Right cardiac atrium (tissue), 5 donors: ENCODE measurements around the gene KLLN. TPM values are rescaled to one million over a fixed set of nuclear protein-coding genes. Genes with fewer than 3 reads are reported as not detected.
A peak's percentile ranks its signal among the peaks of the same experiment; 100 is the strongest.
"Not testable (repeated sequence)": the region's sequence is repeated elsewhere in the genome, so short reads cannot be mapped to it uniquely, and the experiment has no call there.

Source experiments
- ATAC-seq, 2 donors: fragments of 200-7000 bp; cut with Tn5 transposase; one replicate each; pipeline versions ENCODE4 v1.8.0 to v1.9.1; 2020; ENCODE audit warnings: moderate library complexity in 2 of 2, mild to moderate bottlenecking in 1 of 2
- DNase-seq, 3 donors: peaks; one replicate each; pipeline ENCODE4 v3.0.0-alpha.2; 2020
- H3K27ac ChIP-seq: one replicate; pipeline ENCODE4 v1.5.1; 2013; ENCODE audit warnings: mild to moderate bottlenecking, low read length, control low read depth, moderate library complexity
- H3K27me3 ChIP-seq: one replicate; pipeline ENCODE4 v1.6.1; 2013; ENCODE audit not compliant: control insufficient read depth, insufficient read depth
- H3K4me1 ChIP-seq: one replicate; pipeline ENCODE4 v1.6.1; 2013; ENCODE audit warnings: low read length; ENCODE audit not compliant: control insufficient read depth, insufficient read depth
- H3K4me3 ChIP-seq: one replicate; pipeline ENCODE4 v1.5.1; 2013; ENCODE audit warnings: low read length, control low read depth
- H3K9me3 ChIP-seq: one replicate; pipeline ENCODE4 v1.6.1; 2013; ENCODE audit warnings: low read length; ENCODE audit not compliant: control insufficient read depth
- WGBS: extraction: QIAGEN DNeasy Blood & Tissue Kit; methylation state at CpG from one replicate; pipeline ENCODE4 v1.1.7; 2013; 5-methylcytosine and 5-hydroxymethylcytosine counted together
- intact Hi-C, 4 donors: fragments of 100-400 bp; cut with DNase I; formaldehyde crosslinking; loops; one replicate each; pipeline versions ENCODE4 v1.11.0 to v1.14.0; 2022 to 2023
- polyA plus RNA-seq: library from polyadenylated mRNA; stranded (reverse); fragments of 200-250 nt; gene quantifications from one replicate; pipeline ENCODE4 v1.2.3, GENCODE V29; 2013
- total RNA-seq, 4 donors: library from RNA; stranded (reverse); fragmentation: NEBNext Ultra II Directional; extraction: Animal tissue kit (Norgen Biotek cat#: 25700); gene quantifications; one replicate each; pipeline ENCODE4 v1.2.1, GENCODE V29; 2021
- donor health status: healthy with polysubstance abuse.
- donor health status: DM: no; HTN: yes; CAD: no.
- donor health status: DM: no; HTN: no; CAD: no.
- donor health status: DM: no; HTN: yes; CAD: no; lungs with severe emphysema.
- donor health status: DM: yes; HTN: yes; CAD: no.

Gene KLLN
- total and polyA plus RNA-seq, 5 donors = 0.29 to 0.93 (median 0.46) TPM

DNA sequence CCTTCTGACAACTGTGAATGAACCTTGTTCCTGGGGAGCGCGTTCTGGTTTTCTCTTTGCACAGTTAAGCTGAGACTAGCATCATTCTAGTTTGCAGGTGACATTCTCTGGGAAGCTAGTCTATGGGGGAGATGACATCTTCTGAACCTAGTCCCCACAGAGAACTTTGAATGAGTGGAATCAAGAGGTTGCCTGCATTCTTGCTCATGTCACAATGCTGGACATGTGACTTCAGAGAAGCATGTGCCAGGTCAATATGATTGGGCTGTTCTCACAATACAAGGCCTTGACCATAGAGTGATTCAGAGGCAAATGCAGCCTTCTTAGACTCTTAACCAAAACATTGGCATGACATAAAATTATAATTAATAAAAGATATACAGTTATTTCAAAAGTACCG lies 22.1 kb downstream of the KLLN start:
- Histone ChIP-seq H3K4me1 (no peaks in the 10 kb centered on the region), H3K9me3 (no peaks in the 10 kb centered on the region), H3K27me3 (no peaks in the 10 kb centered on the region), H3K27ac (no peak overlapping the region), H3K4me3 (no peak overlapping the region)
- no peak for DNase-seq
- ATAC-seq = no peak
- intact Hi-C loops = no loop called here
- WGBS = 96% methylated on average over 3 of the region's 3 CpGs

DNA sequence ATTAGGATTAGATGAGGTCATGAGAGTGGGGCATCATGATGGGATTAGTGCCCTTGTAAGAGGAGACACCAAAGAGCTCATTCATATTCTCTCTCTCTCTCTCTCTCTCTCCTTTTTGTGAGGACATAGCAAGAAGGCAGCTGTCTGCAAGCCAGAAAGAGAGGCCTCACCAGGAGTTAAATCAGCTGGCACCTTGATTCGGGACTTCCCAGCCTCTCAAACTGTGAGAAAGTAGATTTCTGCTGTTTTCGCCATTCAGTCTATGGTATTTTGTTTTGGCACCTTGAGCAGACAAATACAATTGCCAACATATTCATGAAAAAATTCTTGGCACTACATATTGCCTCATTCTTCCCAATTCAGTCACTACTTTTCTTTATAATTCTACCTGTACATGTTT lies 24.7 kb downstream of the KLLN start:
- DNase-seq = peak in 1 of 3 donors; percentile 14
- no peak for ATAC-seq
- no peaks in the 10 kb centered on the region for H3K4me1 ChIP-seq
- no peaks in the 10 kb centered on the region for H3K27me3 ChIP-seq
- no peak overlapping the region for H3K27ac ChIP-seq
- intact Hi-C loops = no loop called here
- WGBS = 83% methylated on average over 2 of the region's 2 CpGs
- no peaks in the 10 kb centered on the region for H3K9me3 ChIP-seq
- no peak overlapping the region for H3K4me3 ChIP-seq

DNA sequence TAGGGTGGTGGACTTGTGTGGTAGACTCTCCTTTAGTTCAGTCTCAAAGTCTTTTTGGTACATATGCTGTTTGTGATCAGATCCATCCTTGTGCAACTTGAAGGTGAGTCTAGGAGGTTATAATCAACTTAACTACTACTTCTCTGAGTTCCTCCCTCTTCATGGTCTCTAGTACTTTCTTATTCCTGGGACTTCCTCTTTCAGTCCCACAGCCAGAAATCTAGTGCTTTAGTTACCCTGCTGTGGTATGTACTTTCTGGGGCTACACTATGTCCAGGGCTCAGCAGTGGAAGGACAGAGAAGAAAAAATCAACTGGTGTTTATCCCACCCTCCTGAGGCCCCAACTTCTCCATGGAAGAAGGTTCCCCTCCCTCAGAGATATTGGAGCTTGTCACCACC lies 25.9 kb downstream of the KLLN start:
- Histone ChIP-seq H3K4me3 (no peak overlapping the region), H3K4me1 (no peaks in the 10 kb centered on the region), H3K27ac (no peak overlapping the region), H3K9me3 (no peaks in the 10 kb centered on the region), H3K27me3 (no peaks in the 10 kb centered on the region)
- DNase-seq (no peak), ATAC-seq (no peak)
- intact Hi-C loops = no loop called here

DNA sequence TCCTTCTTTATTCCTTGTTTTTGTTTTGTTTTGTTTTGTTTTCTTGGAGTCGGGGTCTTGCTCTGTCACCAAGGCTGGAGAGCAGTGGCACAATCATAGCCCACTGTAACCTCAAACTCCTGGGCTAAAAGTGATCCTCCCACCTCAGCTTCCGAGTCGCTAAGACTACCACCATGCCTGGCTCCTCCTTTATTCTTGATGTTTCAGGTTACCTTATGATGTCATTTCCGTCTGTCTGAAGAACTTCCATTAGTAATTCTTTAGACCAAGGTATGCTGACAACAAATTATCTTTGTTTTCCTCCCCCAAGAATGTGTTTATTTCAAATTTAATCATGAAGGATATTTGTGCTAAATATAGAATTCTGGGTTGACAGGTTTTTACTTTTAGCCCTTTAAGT lies 27.2 kb downstream of the KLLN start:
- intact Hi-C loops = no loop called here
- no peak for DNase-seq
- no peak for ATAC-seq
- H3K9me3 ChIP-seq = no peaks in the 10 kb centered on the region
- WGBS = 90% methylated on average over 4 of the region's 4 CpGs
- no peaks in the 10 kb centered on the region for H3K4me1 ChIP-seq
- H3K27ac ChIP-seq = no peak overlapping the region
- H3K27me3 ChIP-seq = no peaks in the 10 kb centered on the region
- H3K4me3 ChIP-seq = no peak overlapping the region

DNA sequence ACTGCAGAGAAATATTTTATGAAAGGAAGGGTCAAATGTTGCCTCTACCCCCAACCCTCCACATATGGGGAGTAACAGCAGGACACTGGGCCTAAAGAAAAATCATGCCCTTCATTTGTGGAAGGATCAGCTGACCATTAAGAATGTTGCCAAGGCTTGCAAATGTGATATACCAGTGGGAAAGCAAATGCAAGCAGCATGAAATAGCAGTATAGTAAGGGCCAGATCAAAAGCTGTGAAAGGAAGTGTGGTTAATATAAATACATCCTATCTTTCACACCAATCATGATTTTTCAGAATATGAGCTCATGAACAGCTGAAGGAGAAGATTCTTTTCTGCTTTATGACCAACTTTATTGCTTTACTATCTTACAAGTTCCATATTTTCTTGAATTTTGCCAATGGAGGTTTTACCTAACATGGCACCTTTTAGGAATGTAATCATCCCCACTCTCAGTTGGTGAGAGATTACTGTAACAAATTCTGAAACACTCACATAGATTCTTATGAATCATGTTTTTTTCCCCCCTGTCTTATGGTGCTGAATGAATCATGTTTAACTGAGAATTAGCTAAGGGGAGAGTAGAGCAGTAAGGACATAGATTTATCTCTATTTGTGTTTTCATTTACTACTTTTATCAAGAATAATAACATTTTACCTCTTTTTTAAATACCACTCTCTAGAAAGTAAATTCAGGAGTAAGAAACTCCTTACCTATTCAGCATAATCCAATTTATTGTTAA lies 33.2 kb downstream of the KLLN start:
- intact Hi-C loops = no loop called here
- Histone ChIP-seq H3K4me3 (no peak overlapping the region), H3K9me3 (no peaks in the 10 kb centered on the region), H3K27me3 (no peaks in the 10 kb centered on the region), H3K4me1 (no peaks in the 10 kb centered on the region), H3K27ac (no peak overlapping the region)
- ATAC-seq (no peak), DNase-seq (no peak)

DNA sequence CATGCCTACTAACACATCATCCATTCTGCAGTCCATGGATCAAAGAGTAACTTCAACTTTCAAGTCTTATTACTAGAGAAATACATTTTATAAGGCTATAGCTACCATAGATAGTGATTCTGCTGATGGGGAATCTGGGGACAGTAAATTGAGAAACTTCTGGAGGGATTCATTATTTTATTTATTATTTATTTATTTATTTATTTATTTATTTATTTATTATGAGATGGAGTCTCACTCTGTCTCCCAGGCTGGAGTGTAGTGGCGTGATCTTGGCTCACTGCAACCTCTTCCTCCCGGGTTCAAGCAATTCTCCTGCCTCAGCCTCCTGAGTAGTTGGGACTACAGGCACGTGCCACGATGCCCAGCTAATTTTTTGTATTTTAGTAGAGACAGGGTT lies 34.3 kb downstream of the KLLN start:
- H3K27ac ChIP-seq, intact Hi-C loops, H3K9me3 ChIP-seq, DNase-seq, H3K27me3 ChIP-seq, H3K4me1 ChIP-seq, H3K4me3 ChIP-seq, ATAC-seq: not testable (repeated sequence)
- WGBS = 92% methylated on average over 4 of the region's 4 CpGs

DNA sequence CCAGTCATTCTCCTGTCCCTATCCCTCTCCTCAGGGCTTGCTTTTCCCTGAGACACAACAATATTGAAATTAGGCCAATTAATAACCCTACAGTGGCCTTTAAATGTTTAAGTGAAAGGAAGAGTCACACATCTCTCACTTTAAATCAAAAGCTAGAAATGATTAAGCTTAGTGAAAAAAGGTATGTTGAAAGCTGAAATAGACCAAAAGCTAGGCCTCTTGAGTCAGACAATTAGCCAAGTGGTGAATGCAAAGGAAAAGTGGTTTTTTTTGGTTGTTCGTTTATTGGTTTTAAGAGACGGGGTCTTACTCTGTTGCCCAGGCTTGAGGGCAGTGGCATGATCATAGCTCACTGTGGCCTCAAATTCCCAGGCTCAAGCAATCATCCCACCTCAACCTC lies 35.7 kb downstream of the KLLN start:
- Histone ChIP-seq H3K27ac (no peak overlapping the region), H3K27me3 (no peaks in the 10 kb centered on the region), H3K4me1 (no peaks in the 10 kb centered on the region), H3K9me3 (no peaks in the 10 kb centered on the region), H3K4me3 (no peak overlapping the region)
- WGBS = 93% methylated on average over 2 of the region's 2 CpGs
- no peak for ATAC-seq
- intact Hi-C loops = no loop called here
- DNase-seq = no peak

DNA sequence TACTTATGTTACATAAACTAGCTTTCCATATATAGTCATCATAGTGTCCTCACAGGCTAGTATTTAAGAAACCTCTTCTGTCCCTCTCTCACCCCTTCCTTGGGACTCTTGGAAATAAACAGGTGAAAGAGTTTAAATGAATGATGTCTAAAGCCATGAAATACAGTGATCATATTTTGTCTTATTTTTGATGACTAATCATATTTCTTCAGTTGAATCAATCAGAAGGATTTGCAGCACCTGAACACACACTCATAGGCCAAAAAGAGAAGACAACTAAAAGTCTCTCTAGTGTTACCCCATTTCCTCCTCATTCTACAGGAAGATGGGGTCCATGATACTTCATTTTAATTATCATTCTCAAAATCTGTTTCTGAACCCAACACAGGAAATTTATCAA lies 36.7 kb downstream of the KLLN start:
- no peaks in the 10 kb centered on the region for H3K4me1 ChIP-seq
- ATAC-seq (no peak), DNase-seq (no peak)
- intact Hi-C loops = no loop called here
- no peaks in the 10 kb centered on the region for H3K27me3 ChIP-seq
- no peak overlapping the region for H3K27ac ChIP-seq
- H3K4me3 ChIP-seq = no peak overlapping the region
- H3K9me3 ChIP-seq = no peaks in the 10 kb centered on the region

DNA sequence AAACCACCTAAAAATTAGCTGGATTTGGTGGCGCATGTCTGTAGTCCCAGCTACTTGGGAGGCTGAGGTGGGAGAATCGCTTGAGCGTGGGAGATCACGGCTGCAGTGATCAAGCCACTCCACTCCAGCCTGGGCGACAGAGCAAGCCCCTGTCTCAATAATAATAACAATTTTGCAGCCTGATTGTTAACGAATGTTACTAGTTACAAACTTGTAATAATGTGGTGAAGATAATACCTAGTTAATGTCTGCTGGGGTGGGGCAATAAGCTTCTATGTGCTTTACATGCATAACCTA lies 44.1 kb downstream of the KLLN start:
- ATAC-seq (no peak), DNase-seq (no peak)
- 94% methylated on average over 6 of the region's 6 CpGs for WGBS
- H3K27me3 ChIP-seq = no peaks in the 10 kb centered on the region
- intact Hi-C loops = no loop called here
- no peak overlapping the region for H3K27ac ChIP-seq
- H3K4me3 ChIP-seq = no peak overlapping the region
- no peaks in the 10 kb centered on the region for H3K4me1 ChIP-seq
- no peaks in the 10 kb centered on the region for H3K9me3 ChIP-seq

DNA sequence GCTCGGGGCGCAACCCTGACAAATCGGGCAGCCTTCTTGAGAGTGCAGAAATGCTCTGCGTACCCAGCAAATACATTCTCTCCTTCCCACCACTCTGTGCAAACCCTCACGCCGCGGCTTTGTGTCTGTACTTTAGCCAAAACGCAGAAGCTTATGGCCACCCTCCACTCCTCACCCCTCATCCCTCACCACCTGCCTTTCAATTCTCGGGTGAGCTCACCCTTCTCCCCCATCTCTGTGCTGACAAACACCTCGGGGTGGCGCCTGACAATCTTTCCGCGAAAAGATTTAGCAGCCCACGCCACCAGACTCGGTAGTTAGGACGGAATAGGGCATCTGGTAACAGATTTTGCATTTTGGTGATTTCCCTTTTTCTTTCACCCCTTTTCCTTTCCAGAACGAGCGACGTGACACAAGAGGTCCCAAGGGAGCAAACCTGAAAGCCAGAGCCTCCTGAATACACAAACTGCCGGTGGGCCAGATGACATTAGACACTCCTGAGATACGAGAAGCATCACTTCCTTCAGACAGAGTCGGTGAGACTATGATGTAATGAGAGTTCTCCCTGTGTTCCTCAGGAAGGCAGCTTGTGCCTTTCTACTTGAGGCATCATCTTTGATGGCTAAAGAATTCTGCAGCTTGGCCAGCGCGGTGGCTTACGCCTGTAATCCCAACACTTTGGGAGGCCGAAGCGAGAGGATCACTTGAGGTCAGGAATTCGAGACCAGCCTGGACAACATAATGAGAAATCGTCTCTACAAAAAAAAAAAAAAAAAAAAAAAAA lies 44.6 kb downstream of the KLLN start:
- Histone ChIP-seq H3K27ac (peak overlapping the region; percentile 89), H3K9me3 (no peaks in the 10 kb centered on the region), H3K4me1 (no peaks in the 10 kb centered on the region), H3K27me3 (no peaks in the 10 kb centered on the region), H3K4me3 (peak overlapping the region; percentile 78)
- 17% methylated on average over 29 of the region's 29 CpGs for WGBS
- intact Hi-C loops = no loop called here
- peak; percentile 50 to 60 for ATAC-seq
- peak in 1 of 3 donors; percentile 46 for DNase-seq

DNA sequence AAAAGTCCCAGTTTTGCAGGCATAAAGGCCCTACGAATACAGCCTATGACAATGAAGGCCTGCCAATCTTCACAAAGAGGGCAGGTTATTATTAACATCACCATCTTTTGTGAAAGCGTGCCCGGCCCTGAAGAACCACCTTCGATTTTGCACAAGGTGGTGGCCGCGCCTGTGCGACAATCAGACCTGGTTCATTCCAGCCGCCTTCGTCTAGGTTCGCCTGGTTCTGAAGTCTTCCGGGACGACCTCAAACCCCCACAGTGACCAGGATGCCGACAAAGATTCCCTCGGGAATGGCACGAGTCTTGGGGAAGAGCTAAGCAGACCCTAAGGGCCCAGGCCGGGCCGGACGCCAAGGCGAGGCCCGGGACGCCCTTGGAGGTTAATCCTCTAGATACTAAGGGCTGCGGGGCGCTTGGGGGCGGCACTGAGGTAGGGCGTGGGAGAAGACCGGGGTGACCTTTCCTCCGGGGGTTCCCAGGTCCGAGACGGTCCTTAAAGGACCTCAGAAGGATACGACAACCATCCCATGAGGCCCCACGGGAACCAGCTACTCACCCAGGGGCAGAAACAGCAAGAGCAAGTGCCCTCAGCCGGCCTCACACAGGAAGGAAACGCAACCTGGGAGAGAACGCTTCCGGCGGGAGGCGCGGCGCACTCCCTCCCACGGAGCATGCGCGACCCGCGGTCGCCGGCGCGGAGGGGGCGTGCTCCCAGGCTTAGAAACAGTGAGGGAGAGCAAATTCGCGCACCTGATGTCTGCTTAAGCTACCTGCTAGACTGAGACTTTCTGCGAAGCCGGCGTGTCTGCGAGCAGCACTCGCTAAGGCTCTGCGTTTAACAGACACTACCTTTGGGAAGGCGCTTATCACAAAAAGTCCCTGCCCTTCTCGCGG lies 45.5 kb downstream of the KLLN start, which contains the start of gene ATAD1:
Gene ATAD1, minus strand, starts transcription at position 618 of the 896 bp plus-strand sequence. CDS start 3,627 bp downstream, outside the sequence.
- Histone ChIP-seq H3K9me3 (no peaks in the 10 kb centered on the region), H3K27ac (peak within 1 kb of the TSS; percentile 89), H3K4me3 (peak within 1 kb of the TSS; percentile 78), H3K27me3 (no peaks in the 10 kb centered on the region), H3K4me1 (no peaks in the 10 kb centered on the region)
- under 1% methylated on average over 60 of the region's 60 CpGs for WGBS
- intact Hi-C loops = no loop called here
- ATAC-seq (peak; percentile 99), DNase-seq (peak; percentile 86 to 93 (median 92))
